NCI-H2227 treated with DMSO at 0.1 percent for 48 hours (cell line): ENCODE measurements around the gene WDR90.
A peak's percentile ranks its signal among the peaks of the same experiment; 100 is the strongest.

Experiments used
- DNase-seq: peaks from one replicate; lab custom pipeline; 2025; lab: John Stamatoyannopoulos, UW

Gene WDR90

GRCh38 chr16:626787-627453 lies 22.2 kb upstream of the WDR90 start:
- DNase-seq, result no peak

GRCh38 chr16:627454-628239 lies 21.5 kb upstream of the WDR90 start:
- no peak for DNase-seq

- no peak for DNase-seq
Measured at GRCh38 chr16:628321-629061, 20.7 kb upstream of the WDR90 start.

- peak; percentile 22 for DNase-seq
Measured at GRCh38 chr16:629185-629832, 19.9 kb upstream of the WDR90 start.

GRCh38 chr16:629833-630248 lies 19.3 kb upstream of the WDR90 start:
- no peak for DNase-seq

GRCh38 chr16:630249-630814 lies 18.8 kb upstream of the WDR90 start:
- DNase-seq, result no peak

GRCh38 chr16:630815-631405 lies 18.3 kb upstream of the WDR90 start, which contains the start of gene WFIKKN1:
TSS of gene WFIKKN1 (plus strand) at chr16:630985. CDS start at chr16:631254, 269 bp downstream.
- DNase-seq, result no peak

- no peak for DNase-seq
Measured at GRCh38 chr16:631808-632358, 17.3 kb upstream of the WDR90 start.

GRCh38 chr16:632486-633335 lies 16.5 kb upstream of the WDR90 start:
- DNase-seq, result no peak

- DNase-seq, result no peak
Measured at GRCh38 chr16:633336-634050, 15.7 kb upstream of the WDR90 start.

GRCh38 chr16:634051-634670 lies 15.0 kb upstream of the WDR90 start:
- no peak for DNase-seq

GRCh38 chr16:634996-635395 lies 14.2 kb upstream of the WDR90 start:
- no peak for DNase-seq

- no peak for DNase-seq
Measured at GRCh38 chr16:635573-636205, 13.5 kb upstream of the WDR90 start.

- DNase-seq, result peak; percentile 91
Measured at GRCh38 chr16:636206-637080, 12.7 kb upstream of the WDR90 start, which contains the start of gene METTL26. TSS of gene METTL26 (minus strand) at chr16:636305. CDS start at chr16:636290, 15 bp downstream.

- DNase-seq, result peak; percentile 88
Measured at GRCh38 chr16:637081-638018, 11.8 kb upstream of the WDR90 start.

- no peak for DNase-seq
Measured at GRCh38 chr16:638034-638543, 11.1 kb upstream of the WDR90 start.
